Common myeloid progenitor, CD34-positive (primary cell): Measurements from ENCODE around the gene TMEM132D.

Experiments used
- CTCF ChIA-PET: fragments of 350-600 bp; sonication (Branson Sonifier 250); formaldehyde crosslinking; loops from one replicate; lab custom pipeline; 2021; ENCODE audit warnings: antibody characterized with exemption; lab: Charles Lee
- POLR2A ChIA-PET: fragments of 350-600 bp; sonication (Branson Sonifier 250); formaldehyde crosslinking; loops from one replicate; lab custom pipeline; 2021; ENCODE audit warnings: antibody characterized with exemption; lab: Charles Lee
- DNase-seq, 3 donors: peaks; one replicate each; pipeline versions ENCODE4 v3.0.0 to v3.0.0-alpha.2; 2013
- H3K27ac ChIP-seq, 2 experiments: 1 replicate in 1 of 2; 2 replicates in 1 of 2; pipeline ENCODE4 v1.7.0; 2013; ENCODE audit warnings: inconsistent platforms in 2 of 2, low read length in 2 of 2, mild to moderate bottlenecking in 2 of 2, low read depth in 1 of 2, moderate library complexity in 1 of 2; ENCODE audit not compliant: severe bottlenecking in 2 of 2, insufficient read depth in 1 of 2, poor library complexity in 1 of 2
- H3K27me3 ChIP-seq, 5 experiments: replicated peaks in 2 of 5; 1 replicate in 3 of 5; 2 replicates in 2 of 5; pipeline versions ENCODE4 v1.6.1 to v1.7.0; 2013; ENCODE audit warnings: low read length in 4 of 5, mild to moderate bottlenecking in 2 of 5, moderate library complexity in 2 of 5, inconsistent platforms in 1 of 5; ENCODE audit not compliant: insufficient read depth in 5 of 5, control insufficient read depth in 4 of 5
- H3K36me3 ChIP-seq, 4 experiments: 1 replicate in 2 of 4; 2 replicates in 2 of 4; pipeline versions ENCODE4 v1.6.1 to v1.7.0; 2013; ENCODE audit warnings: low read length in 3 of 4, control low read depth in 1 of 4, mild to moderate bottlenecking in 1 of 4; ENCODE audit not compliant: control insufficient read depth in 4 of 4, insufficient read depth in 4 of 4
- H3K4me1 ChIP-seq, 4 experiments: 1 replicate in 3 of 4; 2 replicates in 1 of 4; pipeline versions ENCODE4 v1.6.1 to v1.7.1; 2013; ENCODE audit warnings: low read length in 3 of 4, mild to moderate bottlenecking in 3 of 4, control low read depth in 1 of 4, inconsistent platforms in 1 of 4, moderate library complexity in 1 of 4; ENCODE audit not compliant: control insufficient read depth in 4 of 4, insufficient read depth in 4 of 4; ENCODE audit errors: control extremely low read depth in 1 of 4
- H3K4me3 ChIP-seq, 7 experiments: 1 replicate in 4 of 7; 2 replicates in 3 of 7; pipeline versions ENCODE4 v1.5.1 to v1.7.0; 2013; ENCODE audit warnings: mild to moderate bottlenecking in 7 of 7, low read length in 6 of 7, moderate library complexity in 6 of 7, inconsistent platforms in 2 of 7, low read depth in 2 of 7, control low read depth in 1 of 7; ENCODE audit not compliant: insufficient read depth in 4 of 7, control insufficient read depth in 1 of 7; ENCODE audit errors: extremely low read depth in 1 of 7
- H3K9me3 ChIP-seq, 5 experiments: 1 replicate in 4 of 5; 2 replicates in 1 of 5; pipeline versions ENCODE4 v1.6.1 to v1.7.1; 2013; ENCODE audit warnings: low read length in 4 of 5, mild to moderate bottlenecking in 2 of 5, inconsistent platforms in 1 of 5, low read depth in 1 of 5, moderate library complexity in 1 of 5; ENCODE audit not compliant: control insufficient read depth in 4 of 5, insufficient read depth in 2 of 5; ENCODE audit errors: control extremely low read depth in 1 of 5
- WGBS: methylation state at CpG from one replicate; pipeline ENCODE4 v1.1.5; 2013; ENCODE audit not compliant: insufficient coverage; 5-methylcytosine and 5-hydroxymethylcytosine counted together

Gene TMEM132D

DNA sequence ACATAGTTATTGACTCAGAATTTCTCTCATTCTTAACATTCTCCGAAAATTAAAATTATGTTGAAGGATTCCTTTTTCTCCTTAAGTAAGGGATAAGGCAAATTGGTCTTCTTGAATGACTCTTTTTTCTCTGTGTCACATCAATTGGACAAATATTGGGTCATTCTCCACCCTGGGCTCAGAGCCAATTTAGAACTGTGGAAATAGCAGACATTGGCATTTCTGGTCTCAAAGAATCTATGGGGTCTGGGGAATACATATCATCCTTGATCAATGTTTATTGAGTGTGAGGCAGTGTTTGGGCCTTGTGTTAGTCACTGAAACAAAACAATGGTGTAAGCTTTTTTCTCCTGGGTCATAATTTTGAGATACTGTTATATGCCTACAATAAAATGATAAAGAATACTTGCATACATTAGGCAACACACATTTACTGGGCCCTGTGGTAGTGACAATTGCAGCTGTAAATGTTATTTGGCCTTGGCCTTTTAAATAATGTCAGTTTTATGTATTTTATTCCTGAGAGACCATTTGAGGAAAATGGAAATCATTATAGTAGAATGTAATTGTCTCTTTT lies 414.6 kb downstream of the TMEM132D start:
- DNase-seq, result no peak
- POLR2A ChIA-PET, result no interaction called here
- no peaks in the 10 kb centered on the region for H3K4me1 ChIP-seq
- CTCF ChIA-PET, result no interaction called here
- WGBS, result no CpG with 5 or more reads among the region's 1 CpG
- no peaks in the 10 kb centered on the region for H3K9me3 ChIP-seq
- no peaks in the 10 kb centered on the region for H3K27me3 ChIP-seq
- no peak overlapping the region for H3K4me3 ChIP-seq
- no peak overlapping the region for H3K27ac ChIP-seq
- H3K36me3 ChIP-seq, result no peaks in the 10 kb centered on the region

- CTCF ChIA-PET, result no interaction called here
- no peaks in the 10 kb centered on the region for H3K4me1 ChIP-seq
- no peaks in the 10 kb centered on the region for H3K9me3 ChIP-seq
- no peaks in the 10 kb centered on the region for H3K36me3 ChIP-seq
- no peak overlapping the region for H3K27ac ChIP-seq
- no peak overlapping the region for H3K4me3 ChIP-seq
- DNase-seq, result no peak
- POLR2A ChIA-PET, result no interaction called here
- H3K27me3 ChIP-seq, result no peaks in the 10 kb centered on the region
- 93% methylated on average over 7 of the region's 8 CpGs for WGBS
Observed at GRCh38 chr12:129486931-129487330, 416.9 kb downstream of the TMEM132D start.

GRCh38 chr12:129483111-129483893 lies 420.5 kb downstream of the TMEM132D start:
- Histone ChIP-seq H3K27me3 (no peaks in the 10 kb centered on the region), H3K4me3 (no peak overlapping the region), H3K9me3 (no peaks in the 10 kb centered on the region), H3K36me3 (no peaks in the 10 kb centered on the region), H3K27ac (no peak overlapping the region), H3K4me1 (no peaks in the 10 kb centered on the region)
- CTCF ChIA-PET, result no interaction called here
- DNase-seq, result no peak
- POLR2A ChIA-PET, result no interaction called here
- WGBS, result 93% methylated on average over 15 of the region's 16 CpGs

DNA sequence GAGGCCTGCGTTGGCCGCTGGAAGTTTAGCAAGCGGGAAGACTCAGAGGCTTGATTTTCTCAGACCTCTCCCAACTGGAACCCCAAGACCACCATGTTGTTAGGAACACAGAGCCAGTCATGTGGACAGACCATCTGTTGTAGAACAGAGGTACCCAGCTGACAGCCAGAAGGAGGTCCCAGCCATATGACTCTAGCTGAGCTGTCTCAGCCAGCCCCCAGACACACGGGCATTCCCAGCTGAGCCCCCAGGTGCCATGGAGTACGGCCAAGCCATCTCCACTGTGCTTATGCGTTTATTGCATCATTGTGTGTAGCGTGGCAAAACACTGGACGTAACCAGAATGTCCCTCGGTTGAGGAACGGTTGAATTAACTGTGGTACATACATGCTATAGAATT lies 421.9 kb downstream of the TMEM132D start:
- Histone ChIP-seq H3K27ac (no peak overlapping the region), H3K4me1 (no peaks in the 10 kb centered on the region), H3K36me3 (no peaks in the 10 kb centered on the region), H3K4me3 (no peak overlapping the region), H3K27me3 (no peaks in the 10 kb centered on the region), H3K9me3 (no peaks in the 10 kb centered on the region)
- CTCF ChIA-PET, result no interaction called here
- WGBS, result over 99% methylated on average over 9 of the region's 10 CpGs
- POLR2A ChIA-PET, result no interaction called here
- no peak for DNase-seq

- ChIA-PET CTCF (no interaction called here), POLR2A (no interaction called here)
- Histone ChIP-seq H3K27me3 (no peaks in the 10 kb centered on the region), H3K4me3 (no peak overlapping the region), H3K9me3 (no peaks in the 10 kb centered on the region), H3K27ac (no peak overlapping the region), H3K36me3 (no peaks in the 10 kb centered on the region), H3K4me1 (no peaks in the 10 kb centered on the region)
- no peak for DNase-seq
- WGBS, result 88% methylated on average over 4 of the region's 5 CpGs
Observed at GRCh38 chr12:129470196-129470595, 433.6 kb downstream of the TMEM132D start.

DNA sequence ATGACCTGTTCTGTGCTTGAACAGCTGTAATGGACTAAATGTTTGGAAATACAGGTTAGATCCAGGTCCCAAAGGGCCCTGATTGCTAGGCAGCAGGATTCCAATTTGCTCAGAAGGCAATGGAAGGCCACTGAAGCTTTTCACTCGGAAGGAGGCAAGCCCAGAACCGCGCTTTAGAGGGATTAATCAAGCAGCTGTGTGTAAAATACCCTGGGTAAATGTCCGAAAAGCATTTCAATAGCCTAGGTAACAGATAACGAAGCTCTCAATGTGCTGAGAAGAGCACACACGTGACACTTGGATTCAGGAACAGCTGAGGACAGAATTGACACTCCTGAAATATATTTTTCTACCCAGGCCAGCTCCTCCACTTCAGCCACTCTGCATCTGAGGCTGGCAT lies 436.1 kb downstream of the TMEM132D start:
- H3K9me3 ChIP-seq, result no peaks in the 10 kb centered on the region
- no peaks in the 10 kb centered on the region for H3K36me3 ChIP-seq
- DNase-seq, result no peak
- H3K27ac ChIP-seq, result no peak overlapping the region
- CTCF ChIA-PET, result no interaction called here
- POLR2A ChIA-PET, result no interaction called here
- H3K4me1 ChIP-seq, result no peaks in the 10 kb centered on the region
- H3K4me3 ChIP-seq, result no peak overlapping the region
- 94% methylated on average over 5 of the region's 6 CpGs for WGBS
- no peaks in the 10 kb centered on the region for H3K27me3 ChIP-seq

- Histone ChIP-seq H3K36me3 (no peaks in the 10 kb centered on the region), H3K4me1 (no peaks in the 10 kb centered on the region), H3K27me3 (no peaks in the 10 kb centered on the region), H3K27ac (no peak overlapping the region), H3K9me3 (no peaks in the 10 kb centered on the region), H3K4me3 (no peak overlapping the region)
- WGBS, result 50% methylated on average over 1 of the region's 1 CpG
- no peak for DNase-seq
- POLR2A ChIA-PET, result no interaction called here
- CTCF ChIA-PET, result no interaction called here
Observed at GRCh38 chr12:129467289-129467688, 436.5 kb downstream of the TMEM132D start.
